GM23338 (cell line): ENCODE measurements around the gene MEP1A.

Experiments
- CTCF ChIP-seq, 2 experiments: fragments of 200-600 bp in 1 of 2; sonication (generic) in 1 of 2; conservative IDR thresholded peaks; 2 replicates each; pipeline versions ENCODE4 v1.5.1 to v1.6.1; 2016 to 2017; ENCODE audit warnings: antibody characterized with exemption in 2 of 2, low read depth in 2 of 2, mild to moderate bottlenecking in 2 of 2, moderate library complexity in 1 of 2
- ETS1 ChIP-seq: IDR thresholded peaks from 2 replicates; pipeline ENCODE4 v1.6.1; 2016; ENCODE audit warnings: antibody characterized with exemption
- EZH2 ChIP-seq: fragments of 200-600 bp; sonication (generic); IDR thresholded peaks from one replicate; pipeline ENCODE4 v1.8.0; 2017; ENCODE audit warnings: antibody characterized with exemption, mild to moderate bottlenecking, low read depth; ENCODE audit not compliant: unreplicated experiment
- EZH2phosphoT487 ChIP-seq: fragments of 200-600 bp; sonication (generic); IDR thresholded peaks from one replicate; pipeline ENCODE4 v1.8.1; 2018; ENCODE audit warnings: antibody characterized with exemption; ENCODE audit not compliant: unreplicated experiment
- POLR2AphosphoS5 ChIP-seq: IDR thresholded peaks from 2 replicates; pipeline ENCODE4 v1.6.1; 2016; ENCODE audit warnings: antibody characterized with exemption, low read depth
- REST ChIP-seq: IDR thresholded peaks from one replicate; pipeline ENCODE4 v1.6.1; 2018; ENCODE audit warnings: antibody characterized with exemption; ENCODE audit not compliant: unreplicated experiment
- ZNF331 ChIP-seq: fragments of 250-450 bp; sonication (Bioruptor Pico); IDR thresholded peaks from 2 replicates; pipeline ENCODE4 v1.5.0; 2020; ENCODE audit warnings: low read depth, mild to moderate bottlenecking, moderate library complexity

GRCh38 chr6:46776070-46776712 is 17.0 kb upstream of the MEP1A start:
- TF ChIP-seq CTCF (conservative IDR thresholded peaks at IDR 0.05; ENCODE audit: low read depth in 2 of 2) (no peak), ZNF331 (CRISPR knock-in tag) (no peak), REST (no peak), ETS1 (no peak), POLR2AphosphoS5 (no peak), EZH2 (no peak), EZH2phosphoT487 (no peak)
